HG03097 (cell line): ENCODE data around the gene POU5F1.
"Not testable (repeated sequence)": the region's sequence is repeated elsewhere in the genome, so short reads cannot be mapped to it uniquely, and the experiment has no call there.

Experiments used
- ATAC-seq: cut with Tn5 transposase; IDR thresholded peaks from one replicate; pipeline ENCODE4 v1.9.1; 2021; ENCODE audit not compliant: unreplicated experiment, low FRiP score

Gene POU5F1

DNA sequence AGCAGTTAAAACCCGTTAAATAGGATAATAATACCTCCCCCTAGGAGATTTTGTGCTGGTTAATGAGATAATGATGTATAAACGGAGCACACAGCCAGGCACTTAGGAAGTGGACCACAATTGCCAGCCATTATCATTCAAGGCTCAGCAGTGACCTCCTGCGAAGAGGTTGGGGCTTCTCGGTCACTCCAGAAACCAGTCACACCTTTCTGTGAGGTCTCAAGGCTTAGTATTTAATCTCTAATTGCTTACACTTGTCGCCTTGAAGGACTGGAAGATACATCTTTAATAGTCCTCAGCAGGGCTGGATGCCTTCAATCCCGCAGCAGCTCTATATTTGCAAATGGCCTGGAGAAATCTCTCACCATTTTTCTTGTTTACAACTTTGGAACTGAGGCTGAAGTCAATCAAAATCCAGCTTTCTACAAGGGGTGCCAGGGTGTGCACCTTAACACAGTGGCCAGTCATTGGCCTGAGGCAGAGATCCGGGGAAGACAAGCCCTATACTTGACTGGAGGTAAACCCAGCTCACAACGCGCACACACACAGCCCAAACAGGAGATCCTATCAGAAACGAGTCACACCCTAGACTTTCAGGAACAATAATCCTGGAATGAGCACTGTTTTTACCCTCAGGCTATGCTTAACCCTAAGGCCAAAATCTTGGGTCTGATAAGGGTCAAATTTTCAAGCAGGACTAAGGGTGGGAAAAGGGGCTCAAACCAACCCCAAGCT is 1.2 kb downstream of the POU5F1 start:
- no peak for ATAC-seq

DNA sequence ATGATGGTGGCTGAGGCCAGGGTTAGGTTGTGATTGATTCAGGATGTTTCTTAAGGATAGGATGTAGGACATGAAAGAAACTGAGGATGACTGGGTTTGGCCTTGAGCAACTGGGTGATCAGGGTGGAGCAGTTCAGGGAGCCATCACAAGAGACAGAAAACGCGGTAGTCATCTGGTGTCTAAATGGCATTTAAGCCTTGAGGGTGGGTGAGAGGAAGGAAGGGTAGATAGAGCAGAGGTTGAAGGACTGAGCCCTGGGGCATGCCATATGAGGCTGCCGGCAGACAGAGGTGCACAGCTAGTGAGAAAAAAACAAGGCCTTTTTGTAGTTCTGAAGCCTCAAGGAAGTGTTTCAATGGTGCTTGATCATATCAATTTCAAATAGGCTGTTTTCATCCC is 1.9 kb downstream of the POU5F1 start:
- ATAC-seq: no peak

GRCh38 chr6:31165986-31166385 is 4.5 kb downstream of the POU5F1 start:
- no peak for ATAC-seq

DNA sequence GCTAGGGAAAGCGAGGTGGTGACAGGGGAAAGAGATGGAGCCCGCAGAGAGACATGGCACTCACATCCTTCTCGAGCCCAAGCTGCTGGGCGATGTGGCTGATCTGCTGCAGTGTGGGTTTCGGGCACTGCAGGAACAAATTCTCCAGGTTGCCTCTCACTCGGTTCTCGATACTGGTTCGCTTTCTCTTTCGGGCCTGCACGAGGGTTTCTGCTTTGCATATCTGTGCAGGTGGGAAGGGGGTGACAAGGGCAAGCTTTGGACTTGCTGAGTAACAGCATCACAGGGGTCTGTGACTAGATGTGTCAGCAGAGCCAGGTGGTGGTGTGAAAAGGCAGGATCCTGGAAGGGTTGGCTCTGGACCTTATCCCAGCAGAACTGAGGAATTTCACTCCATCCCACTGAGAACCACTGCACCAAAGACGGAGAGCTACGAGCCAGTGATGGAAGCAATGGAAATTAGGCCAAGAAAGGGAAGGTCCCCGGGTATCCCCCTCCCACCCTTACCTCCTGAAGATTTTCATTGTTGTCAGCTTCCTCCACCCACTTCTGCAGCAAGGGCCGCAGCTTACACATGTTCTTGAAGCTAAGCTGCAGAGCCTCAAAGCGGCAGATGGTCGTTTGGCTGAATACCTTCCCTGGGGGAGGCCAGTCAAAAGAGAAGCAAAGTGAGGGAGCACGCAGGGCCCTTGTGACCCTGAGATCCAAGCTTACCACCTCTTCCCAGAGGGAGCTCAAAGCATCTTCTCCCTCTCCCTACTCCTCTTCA is 5.2 kb downstream of the POU5F1 start:
- not testable (repeated sequence) for ATAC-seq

- ATAC-seq: not testable (repeated sequence)
Measured at GRCh38 chr6:31164475-31165063, 5.9 kb downstream of the POU5F1 start.

- ATAC-seq: no peak
Measured at GRCh38 chr6:31163922-31164321, 6.6 kb downstream of the POU5F1 start.

DNA sequence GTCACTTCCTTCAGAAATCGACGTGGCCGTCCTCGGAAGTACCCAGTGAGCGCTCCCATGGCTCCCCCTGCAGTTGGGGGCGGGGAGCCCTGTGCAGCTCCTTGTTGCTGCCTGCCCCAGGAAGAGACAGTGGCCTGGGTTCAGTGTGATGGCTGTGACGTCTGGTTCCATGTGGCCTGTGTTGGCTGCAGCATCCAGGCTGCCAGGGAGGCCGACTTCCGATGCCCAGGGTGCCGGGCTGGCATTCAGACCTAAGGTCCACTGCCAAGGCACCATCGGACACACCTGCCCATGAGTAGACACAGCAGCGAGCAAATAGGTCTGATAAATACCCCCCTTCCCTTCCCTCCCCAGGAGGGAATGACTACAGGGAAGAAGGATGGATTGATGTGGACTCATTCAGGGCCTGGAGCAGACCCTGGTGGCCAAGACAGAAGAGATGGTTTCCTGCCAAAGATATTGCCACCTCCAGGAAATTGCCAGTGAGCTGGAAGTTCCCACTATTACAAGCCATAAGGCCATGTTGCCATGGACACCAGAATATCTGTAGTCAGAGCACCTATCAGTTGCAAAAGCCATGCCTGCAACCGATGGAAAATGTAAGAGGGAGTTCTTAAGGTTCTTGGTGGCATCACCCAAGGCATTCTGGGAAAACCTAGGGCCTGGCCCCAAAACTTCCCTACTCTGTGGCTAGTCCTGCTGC is 7.9 kb downstream of the POU5F1 start:
- no peak for ATAC-seq

DNA sequence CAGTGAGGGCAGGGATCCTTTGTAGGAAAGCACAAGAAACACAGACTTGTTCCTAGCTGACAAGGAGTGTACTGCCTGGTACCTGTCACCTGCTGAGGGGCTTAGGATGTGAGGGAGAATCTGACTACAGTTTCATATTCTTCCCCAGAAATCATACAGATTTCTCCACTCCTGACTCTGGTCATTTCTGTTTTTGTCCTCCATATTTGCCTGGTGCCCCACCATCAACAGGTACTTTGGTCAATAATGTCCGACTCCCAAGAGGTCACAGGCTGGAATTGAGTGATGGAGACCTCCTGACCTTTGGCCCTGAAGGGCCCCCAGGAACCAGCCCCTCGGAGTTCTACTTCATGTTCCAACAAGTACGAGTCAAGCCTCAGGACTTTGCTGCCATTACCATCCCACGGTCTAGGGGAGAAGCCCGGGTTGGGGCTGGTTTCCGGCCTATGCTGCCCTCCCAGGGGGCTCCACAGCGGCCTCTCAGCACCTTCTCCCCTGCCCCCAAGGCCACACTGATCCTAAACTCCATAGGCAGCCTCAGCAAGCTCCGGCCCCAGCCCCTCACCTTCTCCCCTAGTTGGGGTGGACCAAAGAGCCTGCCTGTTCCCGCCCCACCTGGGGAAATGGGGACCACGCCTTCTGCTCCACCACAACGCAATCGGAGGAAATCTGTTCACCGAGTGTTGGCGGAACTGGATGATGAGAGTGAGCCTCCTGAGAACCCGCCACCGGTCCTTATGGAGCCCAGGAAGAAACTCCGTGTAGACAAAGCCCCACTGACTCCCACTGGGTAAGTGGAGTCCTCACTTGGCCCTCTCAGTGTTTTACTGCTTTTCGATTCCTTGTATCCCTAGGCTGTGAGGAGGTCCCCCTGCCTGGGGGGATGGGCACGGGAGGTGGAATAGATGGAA is 9.0 kb downstream of the POU5F1 start:
- ATAC-seq: no peak

GRCh38 chr6:31158863-31159855 is 11.3 kb downstream of the POU5F1 start:
- no peak for ATAC-seq

GRCh38 chr6:31158140-31158862 is 12.2 kb downstream of the POU5F1 start, which contains the start of gene TCF19:
TSS of gene TCF19 (plus strand) at chr6:31158589. CDS start at chr6:31159470, 881 bp downstream.
- ATAC-seq: peak; percentile 81

DNA sequence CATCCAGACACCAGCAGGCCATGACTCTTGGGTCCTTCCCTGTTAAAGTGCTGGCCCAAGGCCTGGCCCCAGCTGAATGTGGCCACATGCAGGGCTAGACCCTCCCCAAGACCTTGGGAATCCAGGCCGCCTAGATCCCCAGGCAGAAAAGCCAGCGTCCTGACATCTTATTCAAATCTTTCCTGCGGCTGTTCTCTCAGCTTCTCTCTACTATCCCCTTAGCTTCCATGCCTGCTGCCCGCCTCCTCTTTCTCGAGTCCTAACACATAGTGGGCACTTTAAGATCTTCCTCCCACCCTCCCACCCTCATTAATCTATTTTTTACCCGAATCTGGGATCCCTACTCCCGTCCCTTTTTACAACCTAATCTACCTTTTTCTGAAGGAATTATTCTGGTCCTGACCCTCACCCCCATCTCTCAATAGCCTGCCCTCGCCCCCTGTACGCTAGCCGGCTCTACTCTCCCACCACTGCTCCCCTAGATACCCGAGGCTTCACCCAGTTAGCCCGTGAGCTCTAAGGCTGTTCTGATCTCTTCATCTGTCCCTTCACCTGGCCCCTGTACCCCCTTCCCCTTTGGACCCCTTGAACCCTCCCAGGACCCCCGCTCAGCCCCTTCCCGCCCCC is 12.9 kb downstream of the POU5F1 start, which contains the start of gene CCHCR1:
Gene CCHCR1, minus strand, starts transcription at position 290 of the 627 bp plus-strand sequence. Its CDS starts 202 bp downstream, at position 88.
- no peak for ATAC-seq

DNA sequence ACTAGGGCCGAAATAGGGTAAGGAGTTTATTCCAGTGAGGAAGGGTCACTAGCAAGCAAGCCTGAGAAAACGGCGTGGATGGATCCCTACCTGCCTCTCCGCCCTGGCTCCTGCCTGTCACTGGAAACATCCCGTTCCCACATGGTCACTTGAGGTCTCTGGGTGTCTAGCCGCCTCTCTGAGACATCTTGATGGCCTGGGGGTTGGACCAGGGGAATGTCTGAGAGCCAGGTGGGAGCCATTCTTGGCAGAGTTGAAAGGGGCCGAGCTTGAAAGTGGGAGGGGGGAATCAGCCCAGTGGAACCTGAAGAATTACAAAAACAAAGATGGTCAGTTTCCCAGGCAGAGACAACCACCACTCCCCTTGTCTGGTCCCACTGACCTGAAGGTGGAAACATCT is 13.8 kb downstream of the POU5F1 start:
- no peak for ATAC-seq

DNA sequence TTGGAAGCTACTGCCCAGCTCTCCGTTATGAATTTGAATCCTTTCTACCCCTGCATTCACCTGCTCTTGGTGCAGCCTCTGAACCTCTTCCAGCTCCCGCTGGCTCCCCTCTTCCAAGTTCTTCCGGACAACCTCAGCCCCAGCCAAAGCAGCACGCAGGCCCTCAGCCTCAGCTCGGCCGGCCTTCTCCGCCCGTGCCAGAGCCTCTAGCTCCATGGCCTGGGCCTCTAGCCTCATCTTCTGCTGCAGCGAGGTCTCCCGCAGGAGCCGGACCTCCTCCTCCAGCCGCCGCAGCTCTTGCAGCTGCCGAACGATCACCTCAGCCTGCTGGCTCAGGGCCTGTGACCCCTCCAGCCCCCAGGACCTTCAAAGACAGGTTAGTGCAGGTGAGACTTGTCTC is 16.0 kb downstream of the POU5F1 start:
- ATAC-seq: no peak

DNA sequence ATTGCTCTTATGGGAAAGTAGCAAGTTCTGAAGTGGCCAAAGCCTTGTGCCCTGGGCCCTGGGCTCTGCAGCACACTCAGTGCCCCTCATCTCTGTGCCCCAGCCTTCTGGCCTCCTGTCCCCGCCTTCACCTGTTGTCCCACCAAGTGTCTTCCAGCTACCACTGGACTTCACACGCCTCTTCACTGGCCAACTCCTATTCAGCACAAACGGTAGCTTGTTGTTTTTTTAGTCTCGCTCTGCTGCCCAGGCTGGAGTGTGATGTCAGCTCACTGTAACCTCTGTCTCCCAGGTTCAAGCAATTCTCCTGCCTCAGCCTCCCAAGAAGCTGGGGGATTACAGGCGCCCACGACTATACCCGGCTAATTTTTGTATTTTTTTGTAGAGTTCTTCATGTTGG is 17.7 kb downstream of the POU5F1 start:
- ATAC-seq: no peak

DNA sequence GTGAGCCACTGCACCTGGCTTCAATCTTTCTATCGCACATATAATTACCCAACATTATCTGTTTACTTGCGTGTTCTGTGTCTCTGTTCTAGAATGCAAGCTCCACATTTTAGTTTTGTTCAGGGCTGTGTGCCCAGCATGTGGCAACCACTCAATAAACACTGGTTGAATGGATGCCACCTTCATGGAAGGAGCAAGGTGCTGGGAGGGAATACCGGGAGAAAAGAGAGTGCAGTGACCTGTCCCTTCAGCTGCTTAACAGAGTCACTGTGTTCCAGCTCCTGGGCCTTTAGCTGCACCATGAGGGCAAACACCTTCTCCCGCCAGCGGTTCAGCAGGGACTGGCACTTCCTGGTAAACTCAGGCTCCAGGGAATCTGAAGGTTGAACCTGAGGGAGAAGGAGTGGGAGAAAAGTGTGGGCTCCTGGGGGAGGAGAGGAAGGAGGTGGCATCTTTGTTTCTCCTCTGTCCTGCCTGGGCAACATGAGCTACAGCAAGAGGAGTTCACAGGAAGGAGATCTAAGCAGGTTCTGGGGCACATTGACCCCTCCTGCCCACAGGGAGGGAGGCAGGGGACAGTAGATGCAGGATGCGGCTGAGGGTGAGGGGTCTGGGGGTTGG is 20.5 kb downstream of the POU5F1 start:
- no peak for ATAC-seq

DNA sequence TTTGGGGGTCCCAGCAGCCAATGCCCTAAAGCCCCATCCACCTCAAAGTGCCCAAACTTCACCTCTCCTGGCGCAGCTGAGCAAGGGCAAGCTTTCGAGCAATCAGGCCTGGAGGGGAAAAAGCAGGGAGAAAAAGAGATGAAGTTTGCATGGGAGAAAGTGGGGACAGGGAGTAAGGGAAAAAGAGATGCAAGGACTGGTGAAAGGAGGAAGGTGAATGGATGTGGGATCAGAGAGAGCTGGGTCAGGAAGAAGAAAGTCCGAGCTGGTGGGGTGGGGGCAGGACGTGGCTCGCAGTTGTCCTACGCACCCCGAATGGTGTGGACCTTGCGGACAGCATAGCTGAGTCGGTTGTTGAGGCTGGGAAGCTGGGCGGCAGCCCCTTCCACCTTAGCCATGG is 25.1 kb downstream of the POU5F1 start:
- ATAC-seq: no peak

GRCh38 chr6:31144970-31145340 is 25.5 kb downstream of the POU5F1 start:
- ATAC-seq: no peak
